Testis (tissue), 3 donors: ENCODE measurements around the gene PCNX3. TPM values are rescaled to one million over a fixed set of nuclear protein-coding genes. Genes with fewer than 3 reads are reported as not detected.
"Not testable (repeated sequence)": the region's sequence is repeated elsewhere in the genome, so short reads cannot be mapped to it uniquely, and the experiment has no call there.

ENCODE experiments used
- DNase-seq: peaks from one replicate; pipeline ENCODE4 v3.0.0-alpha.2; 2019
- H3K27ac ChIP-seq, 2 donors: fragments of 200-600 bp; sonication (generic); one replicate each; pipeline ENCODE4 v1.5.1; 2019
- H3K27me3 ChIP-seq: fragments of 200-600 bp; sonication (generic); one replicate; pipeline ENCODE4 v1.5.1; 2019
- H3K36me3 ChIP-seq: fragments of 200-600 bp; sonication (generic); one replicate; pipeline ENCODE4 v1.5.1; 2017; ENCODE audit warnings: low read depth; ENCODE audit errors: missing control alignments
- H3K4me1 ChIP-seq: fragments of 200-600 bp; sonication (generic); one replicate; pipeline ENCODE4 v1.5.1; 2019
- H3K4me3 ChIP-seq, 2 donors: fragments of 200-600 bp; sonication (generic); one replicate each; pipeline ENCODE4 v1.5.1; 2017 to 2019
- H3K9me3 ChIP-seq: fragments of 200-600 bp; sonication (generic); one replicate; pipeline ENCODE4 v1.5.1; 2017
- POLR2A ChIP-seq: fragments of 450-650 bp; IDR thresholded peaks from one replicate; pipeline ENCODE4 v1.6.1; 2017; ENCODE audit warnings: antibody characterized with exemption, mild to moderate bottlenecking, moderate library complexity
- WGBS, 2 donors: methylation state at CpG; one replicate each; pipeline ENCODE4 v1.1.5; 2018; 5-methylcytosine and 5-hydroxymethylcytosine counted together
- intact Hi-C: fragments of 100-400 bp; cut with DNase I; formaldehyde crosslinking; loops from one replicate; pipeline ENCODE4 v1.15.1; 2023; ENCODE audit warnings: low total_unique reads
- polyA plus RNA-seq: library from polyadenylated mRNA; stranded (reverse); fragments of 350-450 nt; fragmentation: Illumina TruSeq; extraction: RNeasy Lipid Tissue Mini Kit (QIAGEN cat#74804); gene quantifications from one replicate; pipeline ENCODE4 v1.2.3, GENCODE V29; 2014; ENCODE audit warnings: low read depth, low replicate concordance; ENCODE audit not compliant: insufficient read depth
- total RNA-seq, 2 donors: library from RNA; depleted of rRNA; stranded (reverse); fragments of >200 nt; gene quantifications; one replicate each; pipeline ENCODE4 v1.2.3, GENCODE V29; 2016
- TF ChIP-seq, protein P1 (sequence below), 3 experiments: fragments of 450-650 bp in 2 of 3; fragments of 200-600 bp in 1 of 3; sonication (generic) in 1 of 3; IDR thresholded peaks; one replicate each; pipeline ENCODE4 v1.5.1; 2016 to 2019; ENCODE audit warnings: antibody characterized with exemption in 3 of 3, mild to moderate bottlenecking in 2 of 3, moderate library complexity in 1 of 3

PCNX3 gene
- total and polyA plus RNA-seq, 3 donors from 2014 or later, result 61.4 to 87.6 (median 78.4) TPM

DNA sequence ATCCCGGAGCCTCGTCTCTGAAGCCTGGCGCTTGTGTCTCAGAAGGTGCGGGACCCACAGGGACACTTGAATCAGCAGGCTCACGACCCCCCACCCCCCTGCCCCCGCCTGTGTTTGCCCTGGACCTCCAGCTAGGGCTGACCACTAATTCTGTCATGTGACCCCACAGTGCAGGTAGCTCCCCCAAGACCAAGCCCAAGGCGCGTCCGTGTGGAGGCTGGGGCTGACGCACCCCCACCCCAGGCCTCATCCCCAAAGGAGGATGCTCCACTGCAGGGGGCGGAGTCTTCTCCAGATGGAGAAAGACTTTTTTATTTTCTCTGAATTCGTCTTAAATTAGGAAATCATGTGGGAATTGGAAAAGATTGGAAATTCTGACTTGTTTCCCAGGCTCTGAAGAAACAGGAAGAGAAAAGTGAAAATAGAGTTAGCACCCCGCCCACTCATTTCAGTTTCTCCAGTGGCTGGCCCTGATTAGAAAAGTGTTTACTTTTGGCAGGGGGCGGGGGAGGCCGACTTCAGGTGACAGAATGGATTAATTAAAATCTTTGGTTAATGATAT lies 48.1 kb downstream of the PCNX3 start:
- TF ChIP-seq, protein P1, sequence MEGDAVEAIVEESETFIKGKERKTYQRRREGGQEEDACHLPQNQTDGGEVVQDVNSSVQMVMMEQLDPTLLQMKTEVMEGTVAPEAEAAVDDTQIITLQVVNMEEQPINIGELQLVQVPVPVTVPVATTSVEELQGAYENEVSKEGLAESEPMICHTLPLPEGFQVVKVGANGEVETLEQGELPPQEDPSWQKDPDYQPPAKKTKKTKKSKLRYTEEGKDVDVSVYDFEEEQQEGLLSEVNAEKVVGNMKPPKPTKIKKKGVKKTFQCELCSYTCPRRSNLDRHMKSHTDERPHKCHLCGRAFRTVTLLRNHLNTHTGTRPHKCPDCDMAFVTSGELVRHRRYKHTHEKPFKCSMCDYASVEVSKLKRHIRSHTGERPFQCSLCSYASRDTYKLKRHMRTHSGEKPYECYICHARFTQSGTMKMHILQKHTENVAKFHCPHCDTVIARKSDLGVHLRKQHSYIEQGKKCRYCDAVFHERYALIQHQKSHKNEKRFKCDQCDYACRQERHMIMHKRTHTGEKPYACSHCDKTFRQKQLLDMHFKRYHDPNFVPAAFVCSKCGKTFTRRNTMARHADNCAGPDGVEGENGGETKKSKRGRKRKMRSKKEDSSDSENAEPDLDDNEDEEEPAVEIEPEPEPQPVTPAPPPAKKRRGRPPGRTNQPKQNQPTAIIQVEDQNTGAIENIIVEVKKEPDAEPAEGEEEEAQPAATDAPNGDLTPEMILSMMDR (IDR thresholded peaks at IDR 0.05), result no peak
- TF ChIP-seq POLR2A, result no peak
- WGBS, 2 donors, result 0% methylated on average over 8 to 15 of the region's 15 CpGs
- DNase-seq, result peak; percentile 68
- Histone ChIP-seq H3K36me3 (no peaks in the 10 kb centered on the region), H3K4me3 (peak overlapping the region; percentile 81 to 93), H3K4me1 (peaks cover 18% of the 10 kb centered on the region), H3K27me3 (no peaks in the 10 kb centered on the region), H3K9me3 (no peaks in the 10 kb centered on the region), H3K27ac (peak overlapping the region; percentile 93 to 97)
- intact Hi-C loops, result no loop called here

DNA sequence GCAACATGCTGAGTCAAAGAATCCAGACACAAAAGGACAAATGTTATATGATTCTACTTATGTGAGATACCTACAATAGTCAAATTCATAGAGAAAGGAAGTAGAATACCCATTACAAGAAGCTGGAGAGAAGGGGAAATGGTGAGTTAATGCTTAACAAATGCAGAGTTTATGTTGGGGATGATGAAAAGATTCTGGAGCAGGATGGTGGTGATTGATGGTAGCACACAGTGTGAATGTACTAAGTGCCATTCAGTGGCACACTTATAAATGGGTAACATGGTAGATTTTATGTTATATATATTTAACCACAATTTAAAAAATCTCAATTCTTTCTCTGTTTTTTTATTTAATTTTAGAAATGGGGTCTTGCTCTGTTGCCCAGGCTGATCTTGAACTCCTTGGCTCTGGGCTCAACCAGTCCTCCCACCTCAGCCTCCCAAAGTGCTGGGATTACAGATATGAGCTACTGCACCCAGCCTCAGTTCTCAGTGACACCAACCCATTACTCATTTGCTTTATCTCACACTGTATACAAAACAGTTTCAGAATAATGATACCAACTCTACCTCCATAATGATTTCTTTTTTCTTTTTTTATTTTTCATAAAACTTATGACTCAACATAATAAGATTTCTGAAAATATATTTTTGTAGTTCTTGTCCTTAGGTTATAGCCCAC lies 56.7 kb downstream of the PCNX3 start:
- DNase-seq, result no peak
- intact Hi-C loops, result no loop called here
- Histone ChIP-seq H3K27me3 (no peaks in the 10 kb centered on the region), H3K9me3 (no peaks in the 10 kb centered on the region), H3K4me1 (no peaks in the 10 kb centered on the region), H3K4me3 (no peak overlapping the region), H3K36me3 (no peaks in the 10 kb centered on the region), H3K27ac (no peak overlapping the region)
- TF ChIP-seq, protein P1 (IDR thresholded peaks at IDR 0.05), result no peak
- TF ChIP-seq POLR2A, result no peak

GRCh38 chr11:65672982-65673381 lies 57.4 kb downstream of the PCNX3 start:
- TF ChIP-seq, protein P1 (IDR thresholded peaks at IDR 0.05), result no peak
- TF ChIP-seq POLR2A, result no peak
- no peak overlapping the region for H3K4me3 ChIP-seq
- no peaks in the 10 kb centered on the region for H3K9me3 ChIP-seq
- H3K27ac ChIP-seq, result no peak overlapping the region
- H3K36me3 ChIP-seq, result no peaks in the 10 kb centered on the region
- H3K4me1 ChIP-seq, result no peaks in the 10 kb centered on the region
- 88 to 92% methylated on average over 2 of the region's 2 CpGs for WGBS, 2 donors
- no peak for DNase-seq
- intact Hi-C loops, result no loop called here
- H3K27me3 ChIP-seq, result no peaks in the 10 kb centered on the region

GRCh38 chr11:65680192-65680743 lies 64.7 kb downstream of the PCNX3 start:
- DNase-seq, result no peak
- no peaks in the 10 kb centered on the region for H3K9me3 ChIP-seq
- H3K27me3 ChIP-seq, result no peaks in the 10 kb centered on the region
- 62 to 67% methylated on average over 5 of the region's 5 CpGs for WGBS, 2 donors
- no peaks in the 10 kb centered on the region for H3K4me1 ChIP-seq
- H3K4me3 ChIP-seq, result peak overlapping the region in 1 of 2 donors; percentile 13
- H3K27ac ChIP-seq, result no peak overlapping the region
- no peak for TF ChIP-seq POLR2A
- TF ChIP-seq, protein P1 (IDR thresholded peaks at IDR 0.05), result no peak
- H3K36me3 ChIP-seq, result no peaks in the 10 kb centered on the region
- intact Hi-C loops, result no loop called here

- H3K4me1 ChIP-seq, H3K27me3 ChIP-seq, H3K9me3 ChIP-seq, H3K27ac ChIP-seq, intact Hi-C loops, DNase-seq, H3K36me3 ChIP-seq, H3K4me3 ChIP-seq: not testable (repeated sequence)
- WGBS, 2 donors, result 94 to 96% methylated on average over 6 of the region's 6 CpGs
Observed at GRCh38 chr11:65683480-65683879, 67.9 kb downstream of the PCNX3 start.
